H1 (cell line): Measurements from ENCODE around the gene CHMP1B. TPM values are rescaled to one million over a fixed set of nuclear protein-coding genes. Genes with fewer than 3 reads are reported as not detected.

ENCODE experiments used
- CTCF ChIA-PET: fragments of 300-600 bp; sonication (Branson Sonifier 250); formaldehyde crosslinking; loops from one replicate; lab custom pipeline; 2021; ENCODE audit not compliant: partially characterized antibody; lab: Charles Lee
- POLR2A ChIA-PET: fragments of 300-600 bp; sonication (Branson Sonifier 250); formaldehyde crosslinking; loops from one replicate; lab custom pipeline; 2021; ENCODE audit warnings: inconsistent platforms; ENCODE audit not compliant: partially characterized antibody; lab: Charles Lee
- DNase-seq, 2 experiments: peaks; one replicate each; pipeline versions ENCODE4 v3.0.0 to v3.0.0-alpha.2; 2010 to 2022; ENCODE audit warnings: low spot score in 2 of 2, low read depth in 1 of 2, mixed read lengths in 1 of 2
- FAIRE-seq: peaks from 2 replicates; lab custom pipeline; 2011; peaks lifted over from hg19 to GRCh38; lab: Jason Lieb, UNC
- H2AFZ ChIP-seq: 2 replicates; pipeline ENCODE4 v1.8.1; 2012; ENCODE audit warnings: low read length, inconsistent platforms
- H2AK5ac ChIP-seq: 2 replicates; pipeline ENCODE4 v1.6.1; 2013; ENCODE audit warnings: low read depth, low read length
- H2BK120ac ChIP-seq: replicated peaks from 2 replicates; pipeline ENCODE3; 2013; ENCODE audit warnings: low read depth, low read length, inconsistent platforms
- H2BK12ac ChIP-seq: 2 replicates; pipeline ENCODE4 v1.6.1; 2013; ENCODE audit warnings: low read depth, low read length
- H2BK15ac ChIP-seq: 2 replicates; pipeline ENCODE4 v1.6.1; 2013; ENCODE audit warnings: low read length
- H2BK20ac ChIP-seq: 2 replicates; pipeline ENCODE4 v1.6.1; 2013; ENCODE audit warnings: low read length
- H2BK5ac ChIP-seq: 2 replicates; pipeline ENCODE4 v1.6.1; 2013; ENCODE audit warnings: low read depth, low read length
- H3K14ac ChIP-seq: 2 replicates; pipeline ENCODE4 v1.6.1; 2013; ENCODE audit warnings: inconsistent platforms; ENCODE audit not compliant: insufficient read length
- H3K18ac ChIP-seq: 2 replicates; pipeline ENCODE4 v1.6.1; 2013; ENCODE audit warnings: low read length; ENCODE audit errors: extremely low read depth
- H3K23ac ChIP-seq: 2 replicates; pipeline ENCODE4 v1.6.1; 2013; ENCODE audit warnings: inconsistent platforms; ENCODE audit not compliant: insufficient read length
- H3K23me2 ChIP-seq: 2 replicates; pipeline ENCODE4 v1.6.1; 2013; ENCODE audit warnings: low read depth, low read length
- H3K27ac ChIP-seq: 2 replicates; pipeline ENCODE4 v1.6.1; 2011; ENCODE audit warnings: low read depth, low read length, inconsistent platforms
- H3K27me3 ChIP-seq, 4 experiments: replicated peaks in 1 of 4; 1 replicate in 1 of 4; 2 replicates in 3 of 4; pipeline versions ENCODE4 v1.6.1 to v1.8.1; 2011 to 2013; ENCODE audit warnings: low read length in 3 of 4, mild to moderate bottlenecking in 3 of 4, inconsistent platforms in 2 of 4, mixed read lengths in 2 of 4, moderate library complexity in 1 of 4; ENCODE audit not compliant: control insufficient read depth in 3 of 4, insufficient read depth in 3 of 4; ENCODE audit errors: extremely low read depth in 1 of 4
- H3K36me3 ChIP-seq, 4 experiments: 2 replicates each; pipeline versions ENCODE4 v1.6.1 to v1.8.1; 2011 to 2013; ENCODE audit warnings: mild to moderate bottlenecking in 4 of 4, low read length in 3 of 4, moderate library complexity in 2 of 4, control low read depth in 1 of 4, inconsistent platforms in 1 of 4; ENCODE audit not compliant: insufficient read depth in 4 of 4, control insufficient read depth in 2 of 4
- H3K4ac ChIP-seq: replicated peaks from 2 replicates; pipeline ENCODE3; 2013; ENCODE audit warnings: low read length, low read depth, mixed read lengths, inconsistent platforms; ENCODE audit not compliant: insufficient read length
- H3K4me1 ChIP-seq, 4 experiments: replicated peaks in 1 of 4; 1 replicate in 1 of 4; 2 replicates in 3 of 4; pipeline versions ENCODE4 v1.6.1 to v1.8.1; 2011 to 2013; ENCODE audit warnings: low read length in 3 of 4, inconsistent platforms in 2 of 4, mixed read lengths in 1 of 4; ENCODE audit not compliant: insufficient read depth in 4 of 4, control insufficient read depth in 3 of 4
- H3K4me2 ChIP-seq, 2 experiments: 2 replicates each; pipeline versions ENCODE4 v1.6.1 to v1.8.1; 2011 to 2013; ENCODE audit warnings: low read depth in 2 of 2, low read length in 2 of 2, control low read depth in 1 of 2, inconsistent platforms in 1 of 2, mild to moderate bottlenecking in 1 of 2; ENCODE audit not compliant: insufficient read depth in 1 of 2
- H3K4me3 ChIP-seq, 4 experiments: fragments of 200-600, 300-600 bp in 1 of 4; sonication (generic), shearing (Covaris generic), sonication (Bioruptor Twin) in 1 of 4; 2 replicates each; pipeline versions ENCODE4 v1.5.1 to v1.8.1; 2011 to 2016; ENCODE audit warnings: low read length in 4 of 4, low read depth in 3 of 4, control low read depth in 2 of 4, inconsistent platforms in 2 of 4, mild to moderate bottlenecking in 2 of 4, mixed read lengths in 1 of 4, moderate library complexity in 1 of 4; ENCODE audit not compliant: insufficient read depth in 2 of 4; ENCODE audit errors: extremely low read depth in 1 of 4
- H3K56ac ChIP-seq: replicated peaks from 2 replicates; pipeline ENCODE3; 2013; ENCODE audit warnings: low read depth, mild to moderate bottlenecking, mixed read lengths, low read length, inconsistent platforms; ENCODE audit not compliant: insufficient read length
- H3K79me1 ChIP-seq: 2 replicates; pipeline ENCODE4 v1.6.1; 2013; ENCODE audit warnings: low read depth, low read length, control low read depth
- H3K79me2 ChIP-seq, 2 experiments: 2 replicates each; pipeline versions ENCODE4 v1.6.1 to v1.8.1; 2012 to 2013; ENCODE audit warnings: low read length in 2 of 2, mild to moderate bottlenecking in 2 of 2, inconsistent platforms in 1 of 2; ENCODE audit not compliant: insufficient read depth in 2 of 2, control insufficient read depth in 1 of 2
- H3K9ac ChIP-seq, 4 experiments: replicated peaks in 1 of 4; 1 replicate in 1 of 4; 2 replicates in 3 of 4; pipeline versions ENCODE4 v1.6.1 to v1.8.1; 2011 to 2013; ENCODE audit warnings: low read depth in 3 of 4, low read length in 3 of 4, control low read depth in 2 of 4, mild to moderate bottlenecking in 2 of 4, moderate library complexity in 2 of 4, inconsistent platforms in 1 of 4; ENCODE audit errors: extremely low read depth in 1 of 4
- H3K9me3 ChIP-seq, 2 experiments: 2 replicates each; pipeline versions ENCODE4 v1.6.1 to v1.8.1; 2012 to 2013; ENCODE audit warnings: mild to moderate bottlenecking in 2 of 2, moderate library complexity in 2 of 2, control low read depth in 1 of 2, inconsistent platforms in 1 of 2, low read depth in 1 of 2, low read length in 1 of 2, mixed read lengths in 1 of 2; ENCODE audit not compliant: insufficient read depth in 2 of 2
- H4K20me1 ChIP-seq, 2 experiments: replicated peaks in 1 of 2; 2 replicates each; pipeline versions ENCODE3 to v1.8.1; 2011 to 2013; ENCODE audit warnings: inconsistent platforms in 2 of 2, low read length in 2 of 2, mild to moderate bottlenecking in 1 of 2; ENCODE audit not compliant: insufficient read depth in 2 of 2, control insufficient read depth in 1 of 2
- H4K5ac ChIP-seq: 2 replicates; pipeline ENCODE4 v1.6.1; 2013; ENCODE audit warnings: low read length, low read depth, mixed read lengths, inconsistent platforms; ENCODE audit not compliant: insufficient read length
- H4K8ac ChIP-seq: 2 replicates; pipeline ENCODE4 v1.8.0; 2013; ENCODE audit warnings: mild to moderate bottlenecking, moderate library complexity, low read length, inconsistent platforms; ENCODE audit not compliant: insufficient read depth; ENCODE audit errors: extremely low read depth
- H4K91ac ChIP-seq: replicated peaks from 2 replicates; pipeline ENCODE3; 2013; ENCODE audit warnings: low read length, mixed read lengths, inconsistent platforms; ENCODE audit not compliant: insufficient read length
- GABPA ChIP-seq: IDR thresholded peaks from 2 replicates; pipeline ENCODE4 v1.6.1; 2011; ENCODE audit warnings: mild to moderate bottlenecking, low read length, moderate library complexity, borderline replicate concordance; ENCODE audit not compliant: insufficient read depth
- GTF2F1 ChIP-seq: IDR thresholded peaks from 2 replicates; pipeline ENCODE4 v1.6.1; 2012; ENCODE audit warnings: low read depth, low read length, improper control_type of control experiment, borderline replicate concordance
- KDM4A ChIP-seq: IDR thresholded peaks from one replicate; pipeline ENCODE4 v1.7.1; 2012; ENCODE audit warnings: low read depth, mild to moderate bottlenecking, moderate library complexity, low read length, inconsistent platforms; ENCODE audit not compliant: severe bottlenecking
- RFX5 ChIP-seq: IDR thresholded peaks from 2 replicates; pipeline ENCODE4 v1.6.1; 2011; ENCODE audit warnings: low read depth, low read length, improper control_type of control experiment, borderline replicate concordance
- WGBS, 2 experiments: shearing (Covaris generic) in 1 of 2; methylation state at CpG; one replicate each; pipeline versions ENCODE4 v1.1.6 to v1.1.7; 2013 to 2015; ENCODE audit warnings: low lambda C conversion rate in 2 of 2, mixed read lengths in 2 of 2, inconsistent platforms in 1 of 2, low coverage in 1 of 2, missing lambda C conversion rate in 1 of 2; ENCODE audit not compliant: insufficient replicate concordance in 2 of 2, insufficient coverage in 1 of 2, insufficient read length in 1 of 2; ENCODE audit errors: extremely low coverage in 1 of 2, missing lambda C conversion rate in 1 of 2; 5-methylcytosine and 5-hydroxymethylcytosine counted together
- polyA plus RNA-seq, 7 experiments: library from polyadenylated mRNA; depleted of rRNA in 3 of 7; stranded (reverse) in 5 of 7; unstranded in 2 of 7; fragments of >200 nt in 5 of 7; fragments of 200-250 nt in 2 of 7; gene quantifications; 1 replicate in 5 of 7; 2 replicates in 1 of 7; 4 replicates in 1 of 7; pipeline versions ENCODE4 v1.2.1 to v1.2.3, GENCODE V29; 2011 to 2013; ENCODE audit warnings: missing spikeins in 2 of 7, mixed read lengths in 2 of 7
- total RNA-seq: library from RNA; stranded (reverse); fragmentation: NEBNext Ultra II Directional; extraction: Animal tissue kit (Norgen Biotek cat#: 25700); gene quantifications from 2 replicates; pipeline ENCODE4 v1.2.1, GENCODE V29; 2021

CHMP1B gene
- total and polyA plus RNA-seq, 2 of the 8 experiments (the other 6 are each of a cell fraction or from before 2014, with no cell fraction given): 30.5 to 43.2 TPM

DNA sequence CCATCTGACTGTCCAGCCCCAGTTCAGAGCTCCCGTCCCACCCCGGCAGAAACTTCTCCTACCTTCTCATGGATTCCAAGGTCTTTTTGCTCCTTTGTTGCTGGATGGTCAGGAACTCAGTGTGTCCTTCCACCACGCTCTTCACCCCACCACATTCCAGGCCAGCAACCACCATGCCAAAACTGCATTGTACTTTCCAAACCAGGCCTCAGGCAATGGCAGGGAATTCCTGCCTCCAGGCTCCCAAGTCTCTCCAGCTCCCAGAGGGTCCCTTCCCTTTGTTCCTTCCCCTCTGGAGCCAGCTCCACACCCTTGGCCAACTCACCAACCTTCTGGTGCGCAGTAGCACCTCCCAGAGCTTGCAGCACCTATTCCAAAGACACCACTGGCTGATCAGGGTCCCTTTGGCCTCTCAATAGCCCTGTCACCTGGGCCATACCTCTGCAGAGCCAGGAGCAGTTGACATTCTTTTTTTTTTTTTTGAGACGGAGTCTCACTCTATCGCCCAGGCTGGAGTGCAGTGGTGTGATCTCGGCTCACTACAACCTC is 8.1 kb downstream of the CHMP1B start:
- WGBS, 2 experiments: 95% methylated on average over 4 of the region's 7 CpGs; no CpG with 5 or more reads in 1 of the 2 experiments
- peaks cover 0 to 10% (median 8%) of the 10 kb centered on the region in 4 experiments; a peak in 5 of 7 replicates for H3K4me1 ChIP-seq
- DNase-seq: peak in 1 of 2 experiments; percentile 33
- no peak for TF ChIP-seq GTF2F1
- TF ChIP-seq GABPA: no peak
- no peak for TF ChIP-seq RFX5
- TF ChIP-seq KDM4A: no peak

More for the DNA sequence above, 8.1 kb downstream of the CHMP1B start:
- Histone ChIP-seq H4K5ac (no peak overlapping the region), H3K9ac (no peak overlapping the region), H2BK120ac (no peak overlapping the region), H2BK15ac (peak overlapping the region; percentile 94; the same call in 1 of the 2 replicates), H2AFZ (no peak overlapping the region), H3K14ac (no peak overlapping the region), H3K4me2 (no peak overlapping the region), H4K20me1 (no peaks in the 10 kb centered on the region), H3K18ac (0 out of 2 replicates have a peak overlapping the region, but pooled peaks have one; percentile 29), H3K27ac (no peak overlapping the region), H3K23me2 (peaks cover 3% of the 10 kb centered on the region; the same call in 1 of the 2 replicates), H3K36me3 (no peaks in the 10 kb centered on the region), H2AK5ac (no peak overlapping the region), H3K4ac (peak overlapping the region; percentile 21), H3K27me3 (no peaks in the 10 kb centered on the region), H3K23ac (no peak overlapping the region), H4K91ac (no peak overlapping the region), H3K9me3 (no peaks in the 10 kb centered on the region), H3K56ac (no peak overlapping the region), H3K79me1 (no peaks in the 10 kb centered on the region; the same call in 1 of the 2 replicates), H3K79me2 (no peaks in the 10 kb centered on the region), H2BK12ac (peak overlapping the region; percentile 68), H4K8ac (no peak overlapping the region), H2BK20ac (no peak overlapping the region), H2BK5ac (0 out of 2 replicates have a peak overlapping the region, but pooled peaks have one; percentile 52), H3K4me3 (no peak overlapping the region)
- ChIA-PET CTCF (interaction anchor here (0.5 to 1.4 kb wide), 4 partner anchors 9 to 265 kb away, joined by 3 to 6 read pairs (median 4); no protein-coding TSS in a partner anchor), POLR2A (interaction anchor here (0.7 to 0.9 kb wide), 2 partner anchors 26 to 90 kb away, joined by 3 to 4 read pairs; no protein-coding TSS in a partner anchor)
- no peak for FAIRE-seq
